ENCODE results near the gene NFKB1.
"Not testable (repeated sequence)": the region's sequence is repeated elsewhere in the genome, so short reads cannot be mapped to it uniquely, and the experiment has no call there.

Gene NFKB1, protein sequence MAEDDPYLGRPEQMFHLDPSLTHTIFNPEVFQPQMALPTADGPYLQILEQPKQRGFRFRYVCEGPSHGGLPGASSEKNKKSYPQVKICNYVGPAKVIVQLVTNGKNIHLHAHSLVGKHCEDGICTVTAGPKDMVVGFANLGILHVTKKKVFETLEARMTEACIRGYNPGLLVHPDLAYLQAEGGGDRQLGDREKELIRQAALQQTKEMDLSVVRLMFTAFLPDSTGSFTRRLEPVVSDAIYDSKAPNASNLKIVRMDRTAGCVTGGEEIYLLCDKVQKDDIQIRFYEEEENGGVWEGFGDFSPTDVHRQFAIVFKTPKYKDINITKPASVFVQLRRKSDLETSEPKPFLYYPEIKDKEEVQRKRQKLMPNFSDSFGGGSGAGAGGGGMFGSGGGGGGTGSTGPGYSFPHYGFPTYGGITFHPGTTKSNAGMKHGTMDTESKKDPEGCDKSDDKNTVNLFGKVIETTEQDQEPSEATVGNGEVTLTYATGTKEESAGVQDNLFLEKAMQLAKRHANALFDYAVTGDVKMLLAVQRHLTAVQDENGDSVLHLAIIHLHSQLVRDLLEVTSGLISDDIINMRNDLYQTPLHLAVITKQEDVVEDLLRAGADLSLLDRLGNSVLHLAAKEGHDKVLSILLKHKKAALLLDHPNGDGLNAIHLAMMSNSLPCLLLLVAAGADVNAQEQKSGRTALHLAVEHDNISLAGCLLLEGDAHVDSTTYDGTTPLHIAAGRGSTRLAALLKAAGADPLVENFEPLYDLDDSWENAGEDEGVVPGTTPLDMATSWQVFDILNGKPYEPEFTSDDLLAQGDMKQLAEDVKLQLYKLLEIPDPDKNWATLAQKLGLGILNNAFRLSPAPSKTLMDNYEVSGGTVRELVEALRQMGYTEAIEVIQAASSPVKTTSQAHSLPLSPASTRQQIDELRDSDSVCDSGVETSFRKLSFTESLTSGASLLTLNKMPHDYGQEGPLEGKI

DNA sequence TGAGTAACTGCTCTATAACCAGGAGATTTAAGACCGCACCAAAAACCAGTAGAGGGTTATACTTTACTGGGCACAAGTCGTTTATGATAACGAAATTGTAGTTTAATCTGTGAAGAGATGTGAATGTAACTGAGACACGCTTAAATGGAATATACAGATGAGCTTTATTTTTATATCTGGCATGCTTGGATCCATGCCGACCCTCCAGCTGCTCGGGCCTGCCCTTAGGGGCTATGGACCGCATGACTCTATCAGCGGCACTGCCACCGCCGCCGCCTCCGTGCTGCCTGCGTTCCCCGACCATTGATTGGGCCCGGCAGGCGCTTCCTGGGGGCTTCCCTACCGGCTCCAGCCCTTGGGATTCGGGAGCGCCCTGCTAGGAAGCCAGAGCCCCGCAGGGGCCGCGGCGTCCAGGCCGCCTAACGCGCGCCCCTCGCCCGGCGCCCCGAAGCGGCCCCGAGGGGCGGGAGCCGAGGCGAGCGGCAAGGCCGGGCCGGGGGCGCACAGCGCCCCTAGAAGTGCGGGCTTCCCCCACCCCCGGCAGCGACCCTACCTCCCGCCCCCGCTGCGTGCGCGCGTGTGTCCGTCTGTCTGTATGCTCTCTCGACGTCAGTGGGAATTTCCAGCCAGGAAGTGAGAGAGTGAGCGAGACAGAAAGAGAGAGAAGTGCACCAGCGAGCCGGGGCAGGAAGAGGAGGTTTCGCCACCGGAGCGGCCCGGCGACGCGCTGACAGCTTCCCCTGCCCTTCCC, at the start of gene NFKB1:
NFKB1 (plus strand) TSS at position 664 of the 751 bp plus-strand sequence. CDS start 24,160 bp downstream, outside the sequence.
- DNase-seq (ENCODE audit: low spot score) = peak; percentile 69

DNA sequence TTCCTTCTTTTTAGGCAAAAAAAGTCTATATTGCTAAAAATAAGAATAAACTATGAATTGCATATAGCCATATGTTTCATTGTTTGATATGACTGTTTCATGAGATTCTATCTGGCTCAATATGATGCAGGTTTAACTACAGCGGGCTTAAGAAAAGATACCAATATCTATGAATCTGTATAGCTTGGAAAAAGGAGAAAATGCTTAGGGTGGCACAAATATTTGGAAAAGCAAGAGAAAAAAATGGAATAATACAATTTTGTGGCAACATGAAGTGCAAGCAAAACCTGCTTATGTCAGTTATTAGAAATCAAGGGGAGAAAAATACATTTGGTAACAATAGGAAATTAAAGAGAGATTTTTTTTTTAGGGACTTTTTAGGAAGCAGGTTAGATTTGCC, 48.3 kb upstream of the NFKB1 start:
- DNase-seq (ENCODE audit: low spot score) = no peak

DNA sequence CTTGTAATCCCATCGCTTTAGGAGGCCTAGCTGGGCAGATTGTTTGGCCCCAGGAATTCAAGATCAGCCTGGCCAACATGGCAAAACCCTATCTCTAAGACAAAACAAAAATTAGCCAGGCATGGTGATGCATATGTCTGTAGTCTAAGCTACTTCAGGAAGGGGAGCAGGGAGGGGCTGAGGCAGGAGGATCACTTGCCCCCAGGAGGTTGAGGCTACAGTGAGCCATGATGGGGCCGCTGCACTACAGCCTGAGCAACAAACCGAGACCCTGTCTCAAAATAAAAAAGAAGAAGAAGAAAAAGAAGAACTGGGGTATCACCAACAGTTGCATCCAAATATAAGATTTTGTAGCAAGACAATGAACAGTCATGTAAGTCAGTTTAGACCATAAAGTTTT, 47.3 kb upstream of the NFKB1 start:
- DNase-seq (ENCODE audit: low spot score) = no peak

DNA sequence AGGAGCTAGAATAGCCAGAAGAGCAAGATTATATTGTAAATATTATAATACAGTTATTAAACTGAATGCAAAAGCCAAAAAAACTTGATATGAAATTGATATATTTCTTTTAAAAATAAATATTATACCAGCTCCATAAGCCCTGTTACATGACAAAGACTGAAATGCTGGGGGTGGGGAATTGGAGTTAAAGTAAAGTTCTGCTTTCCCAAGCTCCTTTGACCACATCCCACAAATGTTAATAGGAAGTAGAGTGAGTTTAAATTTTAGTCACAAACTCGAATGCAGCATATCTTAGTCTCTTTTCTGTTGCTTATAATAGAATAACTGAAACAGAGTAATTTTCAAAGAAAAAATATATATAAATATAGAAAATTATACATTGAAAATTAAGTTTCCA, 46.9 kb upstream of the NFKB1 start:
- DNase-seq (ENCODE audit: low spot score) = no peak

DNA sequence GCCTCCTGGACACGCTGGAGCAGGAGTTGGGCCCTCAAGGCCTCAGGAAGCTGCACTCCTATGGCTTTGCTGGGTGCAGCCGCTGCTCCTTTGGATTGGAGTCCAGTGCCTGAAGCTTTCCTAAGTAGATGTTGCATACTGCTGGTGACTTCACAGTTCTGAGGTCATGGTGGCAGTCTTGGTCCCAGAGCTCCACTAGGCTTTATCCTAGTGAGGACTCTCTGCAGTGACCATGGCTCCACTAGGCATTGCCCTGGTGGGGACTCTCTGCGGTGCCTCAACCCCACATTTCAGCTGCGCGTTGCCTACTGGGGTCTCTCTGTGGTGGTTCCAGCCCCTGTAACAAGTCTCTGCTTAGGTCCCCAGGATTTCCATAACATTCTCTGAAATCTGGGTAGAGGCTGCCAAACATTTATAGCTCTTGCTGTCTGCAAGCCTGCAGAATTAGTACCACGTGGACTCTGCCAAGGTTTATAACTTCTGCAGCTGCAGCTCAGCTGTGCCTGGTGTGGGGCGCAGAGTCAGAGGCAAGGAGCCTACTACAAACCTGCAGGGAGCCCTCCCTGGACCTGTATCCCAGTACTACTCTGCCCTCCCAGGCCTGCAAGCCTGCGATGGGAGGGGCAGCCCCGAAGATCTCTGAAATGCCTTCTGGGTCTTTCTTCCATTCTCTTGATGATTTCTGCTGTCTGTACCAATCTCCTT, 46.0 kb upstream of the NFKB1 start:
- DNase-seq (ENCODE audit: low spot score) = no peak

DNA sequence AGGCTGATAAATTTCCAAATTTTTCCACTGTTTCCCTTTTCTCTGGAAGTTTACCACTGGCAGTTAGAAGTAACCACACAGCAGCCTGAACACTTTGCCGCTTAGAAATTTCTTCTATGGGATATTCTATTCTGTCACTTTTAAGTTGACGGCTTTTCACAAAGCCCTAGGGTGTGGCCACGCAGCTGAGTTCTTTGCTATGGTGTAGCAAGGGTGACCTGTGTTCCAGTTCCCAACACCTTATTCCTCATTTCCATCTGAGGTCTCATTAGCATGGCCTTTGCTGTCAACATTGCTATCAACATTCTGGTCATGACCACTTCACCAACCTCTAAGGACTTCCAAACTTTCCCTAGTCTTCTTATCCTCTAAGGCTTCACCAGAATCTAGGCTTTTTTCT, 45.4 kb upstream of the NFKB1 start:
- DNase-seq (ENCODE audit: low spot score) = no peak

DNA sequence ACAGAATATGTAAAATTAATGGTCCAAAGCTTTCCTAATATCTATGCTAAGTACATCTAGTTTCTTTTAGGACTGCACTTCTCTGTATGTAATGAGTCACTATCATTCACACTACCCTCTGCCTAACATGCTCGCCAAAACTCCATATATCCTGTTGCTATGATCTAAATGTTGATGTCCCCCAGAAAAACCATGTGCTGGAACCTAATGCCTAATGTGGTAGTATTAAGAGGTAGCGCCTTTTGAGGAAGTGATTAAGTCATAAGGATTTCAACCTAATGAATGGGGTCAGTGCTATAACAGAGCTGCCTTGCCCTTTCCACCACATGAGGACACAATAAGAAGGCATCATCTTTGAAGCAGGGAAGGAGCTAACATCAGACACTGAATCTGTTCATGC, 34.9 kb upstream of the NFKB1 start:
- DNase-seq (ENCODE audit: low spot score) = no peak

DNA sequence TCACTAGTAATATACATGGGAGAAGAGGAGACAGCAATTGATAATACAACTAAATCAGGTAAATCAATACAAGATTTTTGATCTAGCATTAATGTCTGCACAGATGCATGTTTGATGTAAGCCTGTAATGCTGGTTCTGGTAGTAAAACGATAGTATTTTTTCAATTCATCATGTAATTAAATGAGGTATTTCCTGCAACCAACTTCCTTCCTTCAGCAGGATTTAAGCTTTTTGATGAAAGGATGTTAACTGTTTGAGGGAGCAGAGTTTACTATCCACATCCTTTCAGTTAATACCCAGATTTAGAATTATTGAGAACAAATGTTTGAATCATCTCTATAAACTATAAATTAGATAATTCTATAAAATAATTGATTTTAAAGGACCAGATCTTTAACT, 31.4 kb upstream of the NFKB1 start:
- DNase-seq (ENCODE audit: low spot score) = no peak

DNA sequence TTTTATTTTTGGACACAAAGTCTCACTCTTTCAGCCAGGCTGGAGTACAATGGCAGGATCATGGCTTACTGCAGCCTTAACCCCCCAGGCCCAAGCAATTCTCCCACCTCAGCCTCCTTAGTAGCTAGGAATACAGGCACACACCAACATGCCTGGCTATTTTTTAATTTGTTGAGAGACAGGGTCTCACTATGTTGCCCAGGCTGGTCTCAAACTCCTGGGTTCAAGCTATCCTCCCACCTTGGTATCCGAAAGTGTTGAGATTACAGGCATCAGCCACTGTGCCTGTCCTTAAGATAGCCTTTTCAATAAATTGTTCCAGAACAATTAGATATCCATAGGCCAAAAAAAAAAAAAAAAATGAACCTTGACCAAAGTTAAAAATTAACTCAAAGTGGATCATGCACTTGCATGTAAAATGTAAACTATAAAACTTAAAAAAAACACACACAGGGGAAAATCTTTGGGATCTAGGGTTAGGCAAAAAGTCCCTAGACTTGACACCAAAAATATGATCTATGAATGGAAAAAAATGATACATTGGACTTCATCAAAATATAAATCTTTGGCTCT, 28.6 kb upstream of the NFKB1 start:
- no peak for DNase-seq (ENCODE audit: low spot score)

DNA sequence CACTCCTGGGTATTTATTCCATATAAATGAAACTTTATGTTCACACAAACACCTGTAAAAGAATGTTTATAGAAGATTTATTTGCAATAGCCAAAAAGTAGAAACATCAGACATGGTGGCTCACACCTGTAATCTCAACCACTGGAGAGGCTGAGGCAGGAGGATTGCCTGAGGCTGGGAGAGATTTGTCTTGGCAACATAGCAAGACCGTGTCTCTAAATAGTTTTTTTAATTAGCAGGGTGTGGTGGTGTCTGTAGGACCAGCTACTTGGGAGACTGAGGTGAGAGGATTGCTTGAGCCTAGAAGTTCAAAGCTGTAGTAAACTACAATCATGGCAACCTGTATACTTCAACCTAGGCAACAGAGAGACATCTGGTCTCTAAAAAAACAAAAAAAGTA, 27.7 kb upstream of the NFKB1 start:
- no peak for DNase-seq (ENCODE audit: low spot score)

DNA sequence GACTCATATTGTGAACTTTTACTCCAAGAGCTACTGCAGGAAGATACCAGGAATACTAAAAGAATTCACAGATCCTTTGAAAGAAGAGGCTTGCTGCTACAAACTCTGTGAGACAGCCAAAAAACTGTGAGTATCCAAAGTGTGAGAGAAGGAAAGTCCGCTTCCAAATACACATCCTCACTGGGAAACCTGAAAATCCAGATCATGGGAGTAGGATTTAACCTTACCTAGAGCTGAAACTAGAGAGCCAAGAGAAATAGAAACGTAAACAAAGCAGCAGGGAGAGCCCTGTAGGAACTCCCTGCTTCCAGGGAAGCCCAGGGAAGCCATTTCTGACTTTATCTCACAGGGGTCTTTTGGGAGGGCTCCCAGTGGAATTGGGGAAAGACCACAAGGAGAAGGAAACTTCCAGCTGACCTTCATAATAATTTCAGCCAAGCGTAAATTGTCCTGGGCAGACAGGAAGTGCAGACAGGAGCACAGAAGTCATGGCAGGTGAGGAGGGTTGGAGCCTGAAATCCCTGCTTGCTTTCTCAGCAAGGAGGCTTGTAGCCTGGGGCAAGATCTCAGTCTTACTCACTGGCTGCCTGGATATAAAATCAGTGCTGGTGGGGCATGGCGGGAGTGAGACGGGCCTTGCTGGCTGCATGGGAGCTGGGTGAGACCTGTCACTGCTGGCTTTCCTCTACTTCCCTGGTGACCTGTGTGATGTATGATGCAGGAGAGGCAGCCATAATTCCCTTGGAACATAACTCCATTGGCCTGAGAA, 26.2 kb upstream of the NFKB1 start:
- no peak for DNase-seq (ENCODE audit: low spot score)

DNA sequence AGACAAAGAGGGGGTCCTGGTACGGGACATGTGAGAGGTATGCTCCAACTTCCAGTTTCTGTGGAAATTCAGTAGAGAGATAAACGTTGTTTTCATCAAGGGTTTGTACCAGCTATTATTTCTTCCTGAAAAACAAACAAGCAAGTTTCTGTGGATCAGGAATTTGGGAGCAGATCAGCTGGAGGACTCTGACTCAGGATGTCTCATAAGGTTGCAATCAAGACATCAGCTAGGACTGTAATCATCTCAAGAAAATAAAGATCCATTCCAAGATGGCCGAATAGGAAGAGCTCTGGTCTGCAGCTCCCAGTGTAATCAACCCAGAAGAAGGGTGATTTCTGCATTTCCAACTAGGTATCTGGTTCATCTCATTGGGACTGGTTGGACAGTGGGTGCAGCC, 23.5 kb upstream of the NFKB1 start:
- no peak for DNase-seq (ENCODE audit: low spot score)

DNA sequence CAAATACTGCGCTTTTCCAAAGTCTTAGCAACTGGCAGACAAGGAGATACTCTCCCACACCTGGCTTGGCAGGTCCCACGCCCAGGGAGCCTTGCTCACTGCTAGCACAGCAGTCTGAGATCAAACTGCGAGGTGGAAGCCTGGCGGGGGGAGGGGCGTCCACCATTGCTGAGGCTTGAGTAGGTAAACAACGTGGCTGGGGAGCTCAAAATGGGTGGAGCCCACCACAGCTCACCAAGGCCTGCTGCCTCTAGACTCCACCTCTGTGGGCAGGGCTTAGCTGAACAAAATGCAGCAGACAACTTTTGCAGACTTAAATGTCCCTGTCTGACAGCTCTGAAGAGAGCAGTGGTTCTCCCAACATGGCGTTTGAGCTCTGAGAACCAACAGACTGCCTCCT, 23.0 kb upstream of the NFKB1 start:
- no peak for DNase-seq (ENCODE audit: low spot score)

DNA sequence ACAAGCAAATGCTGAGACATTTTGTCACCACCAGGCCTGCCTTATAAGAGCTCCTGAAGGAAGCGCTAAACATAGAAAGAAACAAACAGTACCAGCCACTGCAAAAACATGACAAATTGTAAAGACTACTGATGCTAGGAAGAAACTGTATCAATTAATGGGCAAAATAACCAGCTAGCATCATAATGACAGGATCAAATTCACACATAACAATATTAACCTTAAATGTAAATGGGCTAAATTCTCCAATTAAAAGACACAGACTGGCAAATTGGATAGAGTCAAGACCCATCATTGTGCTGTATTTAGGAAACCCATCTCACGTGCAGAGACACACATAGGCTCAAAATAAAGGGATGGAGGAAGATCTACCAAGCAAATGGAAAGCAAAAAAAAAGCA, 21.3 kb upstream of the NFKB1 start:
- not testable (repeated sequence) for DNase-seq (ENCODE audit: low spot score)

DNA sequence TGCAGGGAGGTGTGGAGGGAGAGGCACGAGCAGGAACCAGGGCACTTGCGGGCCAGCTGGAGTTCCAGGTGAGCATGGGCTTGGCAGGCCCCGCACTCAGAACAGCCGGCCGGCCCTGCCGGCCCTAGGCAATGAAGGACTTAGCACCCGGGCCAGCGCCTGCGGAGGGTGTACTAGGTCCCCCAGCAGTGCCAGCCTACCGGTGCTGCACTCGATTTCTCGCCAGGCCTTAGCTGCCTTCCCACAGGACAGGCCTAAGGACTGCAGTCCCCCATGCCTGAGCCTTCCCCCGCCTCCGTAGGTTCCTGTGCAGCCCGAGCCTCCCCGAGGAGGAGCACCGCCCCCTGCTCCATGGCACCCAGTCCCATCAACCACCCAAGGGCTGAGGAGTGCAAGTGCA, 18.0 kb upstream of the NFKB1 start:
- no peak for DNase-seq (ENCODE audit: low spot score)

DNA sequence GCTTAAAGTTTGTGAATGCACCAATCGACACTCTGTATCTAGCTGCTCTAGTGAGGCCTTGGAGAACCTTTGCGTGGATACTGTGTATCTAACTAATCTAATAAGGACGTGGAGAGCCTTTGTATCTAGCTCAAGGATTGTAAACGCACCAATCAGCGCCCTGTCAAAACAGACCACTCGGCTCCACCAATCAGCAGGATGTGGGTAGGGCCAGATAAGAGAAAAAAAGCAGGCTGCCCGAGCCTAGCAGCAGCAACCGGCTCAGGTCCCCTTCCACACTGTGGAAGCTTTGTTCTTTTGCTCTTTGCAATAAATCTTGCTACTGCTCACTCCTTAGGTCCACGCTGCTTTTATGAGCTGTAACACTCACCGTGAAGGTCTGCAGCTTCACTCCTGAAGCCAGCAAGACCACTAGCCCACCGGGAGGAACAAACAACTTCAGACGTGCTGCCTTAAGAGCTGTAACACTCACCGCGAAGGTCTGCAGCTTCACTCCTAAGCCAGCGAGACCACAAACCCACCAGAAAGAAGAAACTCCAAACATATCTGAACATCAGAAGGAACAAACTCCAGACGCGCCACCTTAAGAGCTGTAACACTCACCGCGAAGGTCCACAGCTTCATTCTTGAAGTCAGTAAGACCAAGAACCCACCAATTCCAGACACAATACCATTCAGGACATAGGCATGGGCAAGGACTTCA, 17.0 kb upstream of the NFKB1 start:
- not testable (repeated sequence) for DNase-seq (ENCODE audit: low spot score)

DNA sequence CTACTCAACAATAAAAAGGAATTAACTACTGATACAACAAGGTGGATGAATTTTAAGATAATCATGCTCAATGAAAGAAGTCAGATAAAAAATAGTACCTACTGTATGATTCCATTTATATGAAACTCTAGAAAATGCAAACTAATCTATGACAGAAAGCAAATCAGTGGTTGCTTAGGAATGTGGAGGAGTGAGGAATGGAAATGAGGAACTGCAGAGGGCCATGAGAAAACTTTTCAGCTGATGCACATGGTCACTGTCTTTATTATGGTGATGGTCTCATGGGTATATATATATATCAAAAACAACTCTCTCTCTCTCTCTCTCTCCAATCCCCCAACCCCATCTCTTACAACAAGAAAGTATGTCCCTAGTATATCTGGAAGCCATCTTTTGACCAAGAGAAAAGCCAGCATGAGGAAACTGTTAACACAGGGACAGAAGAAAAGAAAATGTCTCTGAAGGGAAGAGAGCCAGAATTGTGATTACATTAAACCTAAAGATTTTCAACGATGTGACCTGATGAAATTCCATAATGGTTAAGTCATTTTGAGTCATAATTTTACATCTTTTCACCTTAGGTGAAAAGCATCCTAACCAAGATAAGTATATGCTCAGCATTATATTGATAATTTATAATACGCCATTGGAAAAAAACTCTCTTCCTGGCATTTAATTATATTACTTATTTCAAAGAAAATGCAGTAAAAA, 8.5 kb upstream of the NFKB1 start:
- DNase-seq (ENCODE audit: low spot score) = no peak

DNA sequence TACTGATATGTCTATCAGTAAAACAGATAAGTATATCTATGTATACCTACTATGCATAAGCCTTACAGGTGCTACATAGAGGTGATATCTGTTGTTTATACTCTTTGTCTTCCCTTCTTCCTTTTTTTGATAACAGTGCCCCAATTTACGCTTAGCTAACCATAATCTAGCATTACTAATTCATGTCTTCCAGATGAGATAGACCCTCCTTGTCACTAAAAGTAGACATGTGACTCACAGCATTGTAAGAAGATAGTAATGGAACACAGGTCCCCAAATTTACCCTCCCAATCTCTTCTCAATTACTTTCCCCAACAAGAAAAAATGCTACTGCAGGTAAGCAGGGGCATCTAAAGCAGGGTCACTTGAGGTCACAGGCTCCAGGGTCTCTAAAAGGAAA, 7.9 kb upstream of the NFKB1 start:
- no peak for DNase-seq (ENCODE audit: low spot score)

DNA sequence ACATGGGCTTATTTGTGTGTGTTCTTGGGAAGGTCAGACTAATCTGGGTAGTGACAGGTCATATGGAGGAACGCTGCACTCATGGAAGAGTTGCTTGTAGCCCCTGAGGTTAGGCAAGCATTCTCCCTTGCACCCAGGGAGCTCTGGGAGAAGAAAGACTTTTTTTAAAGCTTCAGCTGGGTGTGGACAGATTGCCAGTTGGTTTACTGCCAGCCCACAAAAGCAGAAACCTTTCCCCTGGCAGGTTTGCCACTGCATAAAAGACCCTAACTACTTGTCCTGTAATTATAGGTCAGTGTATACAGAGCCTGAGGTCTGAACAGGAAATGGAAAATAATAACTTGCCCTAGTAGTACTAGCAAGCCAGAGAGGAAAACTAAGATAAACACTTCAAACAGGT, 7.4 kb upstream of the NFKB1 start:
- DNase-seq (ENCODE audit: low spot score) = no peak

All from SW480 (cell line).